ENCODE measurements around the gene PHF20.
A peak's percentile ranks its signal among the peaks of the same experiment; 100 is the strongest.

The PHF20 gene

GRCh38 chr20:35972462-35972861, 200.6 kb downstream of the PHF20 start:
- H3F3A ChIP-seq (ENCODE audit: insufficient read depth, low read length), result 0 out of 2 replicates have a peak, but pooled peaks cover 5% of the 10 kb centered on the region
- H3K4me2 ChIP-seq (ENCODE audit: low read depth, low read length), result no peak overlapping the region
- no peaks in the 10 kb centered on the region for H3K9me2 ChIP-seq (replicated peaks; ENCODE audit: insufficient read depth, low read length)
- no peak for DNase-seq
- H2AFZ ChIP-seq (ENCODE audit: low read length), result no peak overlapping the region
- H3K9me3 ChIP-seq (replicated peaks; ENCODE audit: insufficient read depth, low read length), result no peaks in the 10 kb centered on the region
- no peaks in the 10 kb centered on the region for H3K36me3 ChIP-seq (replicated peaks; ENCODE audit: insufficient read depth, low read length)
- no peak overlapping the region for H3K9ac ChIP-seq (ENCODE audit: low read length)
- H3K4me1 ChIP-seq (ENCODE audit: low read length), result 0 out of 2 replicates have a peak, but pooled peaks cover 4% of the 10 kb centered on the region
- TF ChIP-seq EZH2 (optimal IDR thresholded peaks at IDR 0.05; ENCODE audit: low read depth, low read length) (no peak), CTCF (IDR thresholded peaks at IDR 0.05; ENCODE audit: low read length) (no peak), EZH2phosphoT487 (IDR thresholded peaks at IDR 0.05; ENCODE audit: low read length) (no peak)
- no peaks in the 10 kb centered on the region for H3K79me2 ChIP-seq (ENCODE audit: low read length)
- H3K27me3 ChIP-seq (replicated peaks; ENCODE audit: insufficient read depth, low read length), result no peaks in the 10 kb centered on the region
- H3K4me3 ChIP-seq (ENCODE audit: low read length), result no peak overlapping the region
- H4K20me1 ChIP-seq (ENCODE audit: insufficient read depth, low read length), result no peaks in the 10 kb centered on the region
- no peak overlapping the region for H3K27ac ChIP-seq (ENCODE audit: low read length)

GRCh38 chr20:35974256-35974655, 202.4 kb downstream of the PHF20 start:
- H4K20me1 ChIP-seq (ENCODE audit: insufficient read depth, low read length), result no peaks in the 10 kb centered on the region
- no peak for DNase-seq

GRCh38 chr20:35975576-35976373, 204.0 kb downstream of the PHF20 start:
- Histone ChIP-seq H3K36me3 (replicated peaks; ENCODE audit: insufficient read depth, low read length) (no peaks in the 10 kb centered on the region), H4K20me1 (ENCODE audit: insufficient read depth, low read length) (no peaks in the 10 kb centered on the region), H3K9ac (ENCODE audit: low read length) (no peak overlapping the region), H3K27me3 (replicated peaks; ENCODE audit: insufficient read depth, low read length) (no peaks in the 10 kb centered on the region), H3K4me3 (ENCODE audit: low read length) (no peak overlapping the region), H3K4me2 (ENCODE audit: low read depth, low read length) (no peak overlapping the region), H3K9me3 (replicated peaks; ENCODE audit: insufficient read depth, low read length) (no peaks in the 10 kb centered on the region), H3K27ac (ENCODE audit: low read length) (no peak overlapping the region), H3K4me1 (ENCODE audit: low read length) (0 out of 2 replicates have a peak, but pooled peaks cover 4% of the 10 kb centered on the region), H3K79me2 (ENCODE audit: low read length) (no peaks in the 10 kb centered on the region), H3K9me2 (replicated peaks; ENCODE audit: insufficient read depth, low read length) (no peaks in the 10 kb centered on the region), H2AFZ (ENCODE audit: low read length) (0 out of 2 replicates have a peak overlapping the region, but pooled peaks have one; percentile 23), H3F3A (ENCODE audit: insufficient read depth, low read length) (0 out of 2 replicates have a peak, but pooled peaks cover 5% of the 10 kb centered on the region)
- peak; percentile 9 for DNase-seq
- no peak for TF ChIP-seq CTCF (IDR thresholded peaks at IDR 0.05; ENCODE audit: low read length)
- no peak for TF ChIP-seq EZH2phosphoT487 (IDR thresholded peaks at IDR 0.05; ENCODE audit: low read length)
- no peak for TF ChIP-seq EZH2 (optimal IDR thresholded peaks at IDR 0.05; ENCODE audit: low read depth, low read length)

More at GRCh38 chr20:35974256-35974655, 202.4 kb downstream of the PHF20 start:
- H3K4me3 ChIP-seq (ENCODE audit: low read length), result no peak overlapping the region
- H3F3A ChIP-seq (ENCODE audit: insufficient read depth, low read length), result 0 out of 2 replicates have a peak, but pooled peaks cover 5% of the 10 kb centered on the region
- 0 out of 2 replicates have a peak, but pooled peaks cover 4% of the 10 kb centered on the region for H3K4me1 ChIP-seq (ENCODE audit: low read length)
- H3K79me2 ChIP-seq (ENCODE audit: low read length), result no peaks in the 10 kb centered on the region
- H3K27ac ChIP-seq (ENCODE audit: low read length), result no peak overlapping the region
- H2AFZ ChIP-seq (ENCODE audit: low read length), result no peak overlapping the region
- H3K9me3 ChIP-seq (replicated peaks; ENCODE audit: insufficient read depth, low read length), result no peaks in the 10 kb centered on the region
- no peaks in the 10 kb centered on the region for H3K9me2 ChIP-seq (replicated peaks; ENCODE audit: insufficient read depth, low read length)
- H3K4me2 ChIP-seq (ENCODE audit: low read depth, low read length), result no peak overlapping the region
- H3K27me3 ChIP-seq (replicated peaks; ENCODE audit: insufficient read depth, low read length), result no peaks in the 10 kb centered on the region
- H3K9ac ChIP-seq (ENCODE audit: low read length), result no peak overlapping the region
- H3K36me3 ChIP-seq (replicated peaks; ENCODE audit: insufficient read depth, low read length), result no peaks in the 10 kb centered on the region
- TF ChIP-seq EZH2phosphoT487 (IDR thresholded peaks at IDR 0.05; ENCODE audit: low read length) (no peak), CTCF (IDR thresholded peaks at IDR 0.05; ENCODE audit: low read length) (no peak), EZH2 (optimal IDR thresholded peaks at IDR 0.05; ENCODE audit: low read depth, low read length) (no peak)
